GM18507 (cell line): ENCODE results near the gene MTMR12.
"Not testable (repeated sequence)": the region's sequence is repeated elsewhere in the genome, so short reads cannot be mapped to it uniquely, and the experiment has no call there.

Experiments used
- DNase-seq: peaks from one replicate; pipeline ENCODE4 v3.0.0; 2011; ENCODE audit warnings: low read depth; ENCODE audit not compliant: insufficient read length; ENCODE audit errors: extremely low spot score
- FAIRE-seq: peaks from 2 replicates; lab custom pipeline; 2011; peaks lifted over from hg19 to GRCh38; lab: Jason Lieb, UNC

The MTMR12 gene

GRCh38 chr5:32303755-32304120 lies 9.0 kb downstream of the MTMR12 start:
- no peak for FAIRE-seq
- no peak for DNase-seq

GRCh38 chr5:32302835-32303754 lies 9.6 kb downstream of the MTMR12 start:
- DNase-seq: no peak
- FAIRE-seq: no peak

- no peak for DNase-seq
- FAIRE-seq: no peak
Observed at GRCh38 chr5:32301891-32302290, 10.8 kb downstream of the MTMR12 start.

GRCh38 chr5:32299059-32299677 lies 13.6 kb downstream of the MTMR12 start:
- no peak for FAIRE-seq
- no peak for DNase-seq

GRCh38 chr5:32298059-32298415 lies 14.7 kb downstream of the MTMR12 start:
- no peak for DNase-seq
- FAIRE-seq: no peak

- FAIRE-seq (no peak), DNase-seq (no peak)
Observed at GRCh38 chr5:32297181-32298058, 15.3 kb downstream of the MTMR12 start.

- FAIRE-seq, DNase-seq: not testable (repeated sequence)
Observed at GRCh38 chr5:32295966-32296772, 16.6 kb downstream of the MTMR12 start.

GRCh38 chr5:32291591-32291990 lies 21.1 kb downstream of the MTMR12 start:
- no peak for DNase-seq
- FAIRE-seq: no peak

GRCh38 chr5:32290922-32291321 lies 21.8 kb downstream of the MTMR12 start:
- FAIRE-seq (no peak), DNase-seq (no peak)

- DNase-seq, FAIRE-seq: not testable (repeated sequence)
Observed at GRCh38 chr5:32290501-32290900, 22.2 kb downstream of the MTMR12 start.

GRCh38 chr5:32289986-32290385 lies 22.8 kb downstream of the MTMR12 start:
- not testable (repeated sequence) for DNase-seq, FAIRE-seq

GRCh38 chr5:32288135-32288534 lies 24.6 kb downstream of the MTMR12 start:
- FAIRE-seq, DNase-seq: not testable (repeated sequence)

GRCh38 chr5:32287525-32287924 lies 25.2 kb downstream of the MTMR12 start:
- FAIRE-seq: not testable (repeated sequence)

GRCh38 chr5:32285510-32286138 lies 27.1 kb downstream of the MTMR12 start:
- FAIRE-seq (no peak), DNase-seq (no peak)

More at GRCh38 chr5:32287525-32287924, 25.2 kb downstream of the MTMR12 start:
- not testable (repeated sequence) for DNase-seq

GRCh38 chr5:32283539-32284377 lies 29.0 kb downstream of the MTMR12 start:
- DNase-seq (no peak), FAIRE-seq (peak; percentile 63)

- FAIRE-seq (no peak), DNase-seq (no peak)
Observed at GRCh38 chr5:32283061-32283460, 29.7 kb downstream of the MTMR12 start.

- no peak for DNase-seq
- no peak for FAIRE-seq
Observed at GRCh38 chr5:32282633-32283032, 30.1 kb downstream of the MTMR12 start.
